ENCODE results near the gene MTRF1. TPM values are rescaled to one million over a fixed set of nuclear protein-coding genes. Genes with fewer than 3 reads are reported as not detected.

Gene MTRF1, protein sequence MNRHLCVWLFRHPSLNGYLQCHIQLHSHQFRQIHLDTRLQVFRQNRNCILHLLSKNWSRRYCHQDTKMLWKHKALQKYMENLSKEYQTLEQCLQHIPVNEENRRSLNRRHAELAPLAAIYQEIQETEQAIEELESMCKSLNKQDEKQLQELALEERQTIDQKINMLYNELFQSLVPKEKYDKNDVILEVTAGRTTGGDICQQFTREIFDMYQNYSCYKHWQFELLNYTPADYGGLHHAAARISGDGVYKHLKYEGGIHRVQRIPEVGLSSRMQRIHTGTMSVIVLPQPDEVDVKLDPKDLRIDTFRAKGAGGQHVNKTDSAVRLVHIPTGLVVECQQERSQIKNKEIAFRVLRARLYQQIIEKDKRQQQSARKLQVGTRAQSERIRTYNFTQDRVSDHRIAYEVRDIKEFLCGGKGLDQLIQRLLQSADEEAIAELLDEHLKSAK
- total RNA-seq (2014; rRNA removed; shearing (Covaris generic)), result 22.1 and 24.9 TPM in 2 replicates
- 25.3 and 31.3 TPM in 2 replicates for total RNA-seq (2022)
- Bru-seq, nascent RNA, result percentile 70 among the genes with signal in this experiment
- BruChase-seq, experiment 1, labeled RNA remaining after a 6-hour chase, result percentile 70 among the genes with signal in this experiment
- BruChase-seq, experiment 2, labeled RNA remaining after a 2-hour chase, result percentile 71 among the genes with signal in this experiment
- long read RNA-seq, partial matches to known transcripts, result 6 of 42 reads
- long read RNA-seq, other reads (novel, unspliced or antisense), result 30 of 42 reads

DNA sequence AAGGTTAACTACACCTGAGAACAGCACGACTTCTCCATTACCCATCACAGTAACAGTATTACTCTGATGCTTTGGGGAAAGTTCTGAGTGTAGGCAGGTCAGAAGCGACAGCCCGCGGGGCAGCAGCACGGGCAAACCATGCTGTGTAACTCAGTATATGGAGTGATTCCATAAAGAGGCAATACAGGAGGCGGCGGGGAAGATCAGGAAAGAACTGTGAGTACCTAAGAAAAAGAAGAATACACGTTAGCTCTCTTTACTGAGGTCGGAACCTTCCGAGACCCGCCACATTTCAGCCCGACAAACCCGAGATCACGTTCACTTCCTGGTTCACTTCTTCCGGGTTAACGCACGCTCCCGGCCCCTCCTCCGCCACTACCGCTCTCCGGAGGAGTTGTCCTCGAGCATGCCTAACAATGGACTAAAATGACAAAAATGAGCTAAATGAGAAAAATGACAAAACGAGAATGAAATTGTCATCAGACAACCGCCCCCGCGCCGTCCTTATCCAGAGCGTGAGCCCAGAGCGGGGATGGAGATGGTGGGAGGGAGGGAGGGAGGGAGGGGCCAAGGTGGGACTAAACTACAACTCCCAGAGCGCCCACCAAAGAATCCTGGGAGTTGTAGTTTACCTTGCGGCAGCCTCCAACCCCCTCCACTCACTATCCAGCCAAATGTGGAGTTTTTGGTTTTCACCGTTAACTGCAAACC is at the start of gene MTRF1:
TSS of gene MTRF1 (minus strand) at position 316 of the 711 bp plus-strand sequence. CDS start 2,669 bp downstream, outside the sequence.
- DNase-seq (ENCODE audit: low spot score), result peak; percentile 89
- intact Hi-C loops (cut with micrococcal nuclease; ENCODE audit: unreplicated experiment), result loop anchor here (1.0 to 5.0 kb wide), 2 partner anchors 48 to 131 kb away; partner anchors contain the start of genes KBTBD6 and NAA16
- Histone ChIP-seq H3K36me3 (ENCODE audit: insufficient read depth, low read length) (peaks cover 28% of the 10 kb centered on the region), H3K9me2 (ENCODE audit: insufficient read depth, low read length) (no peaks in the 10 kb centered on the region), H3K4me3 (ENCODE audit: low read depth, low read length, poor library complexity, severe bottlenecking) (peak within 1 kb of the TSS; percentile 80), H3K9me3 (ENCODE audit: low read length) (peaks cover 22% of the 10 kb centered on the region; the same call in 1 of the 2 replicates), H3K4me1 (ENCODE audit: insufficient read depth, low read length, poor library complexity, severe bottlenecking) (peaks cover 7% of the 10 kb centered on the region), H3K79me2 (ENCODE audit: insufficient read depth, low read depth, low read length) (peaks cover 10% of the 10 kb centered on the region; the same call in 1 of the 2 replicates), H3K4me2 (ENCODE audit: low read length) (peak within 1 kb of the TSS; percentile 80), H4K20me1 (ENCODE audit: insufficient read depth, low read length) (no peaks in the 10 kb centered on the region), H3K27ac (ENCODE audit: low read depth, low read length, poor library complexity, severe bottlenecking) (peak within 1 kb of the TSS; percentile 60), H2AFZ (ENCODE audit: low read length) (peak within 1 kb of the TSS; percentile 95)
- ChIA-PET POLR2A (interaction anchor here (0.6 to 2.6 kb wide), 9 partner anchors 9 to 157 kb away, joined by 3 to 12 read pairs (median 3); no protein-coding TSS in a partner anchor), CTCF (ENCODE audit: unreplicated experiment) (no interaction called here)
- TF ChIP-seq, protein P1, sequence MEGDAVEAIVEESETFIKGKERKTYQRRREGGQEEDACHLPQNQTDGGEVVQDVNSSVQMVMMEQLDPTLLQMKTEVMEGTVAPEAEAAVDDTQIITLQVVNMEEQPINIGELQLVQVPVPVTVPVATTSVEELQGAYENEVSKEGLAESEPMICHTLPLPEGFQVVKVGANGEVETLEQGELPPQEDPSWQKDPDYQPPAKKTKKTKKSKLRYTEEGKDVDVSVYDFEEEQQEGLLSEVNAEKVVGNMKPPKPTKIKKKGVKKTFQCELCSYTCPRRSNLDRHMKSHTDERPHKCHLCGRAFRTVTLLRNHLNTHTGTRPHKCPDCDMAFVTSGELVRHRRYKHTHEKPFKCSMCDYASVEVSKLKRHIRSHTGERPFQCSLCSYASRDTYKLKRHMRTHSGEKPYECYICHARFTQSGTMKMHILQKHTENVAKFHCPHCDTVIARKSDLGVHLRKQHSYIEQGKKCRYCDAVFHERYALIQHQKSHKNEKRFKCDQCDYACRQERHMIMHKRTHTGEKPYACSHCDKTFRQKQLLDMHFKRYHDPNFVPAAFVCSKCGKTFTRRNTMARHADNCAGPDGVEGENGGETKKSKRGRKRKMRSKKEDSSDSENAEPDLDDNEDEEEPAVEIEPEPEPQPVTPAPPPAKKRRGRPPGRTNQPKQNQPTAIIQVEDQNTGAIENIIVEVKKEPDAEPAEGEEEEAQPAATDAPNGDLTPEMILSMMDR (conservative IDR thresholded peaks at IDR 0.05; ENCODE audit: low read length), result no peak
- TF ChIP-seq EZH2phosphoT487 (IDR thresholded peaks at IDR 0.05; ENCODE audit: borderline replicate concordance, low read depth, low read length), result no peak
- no TSS peak for BruUV-seq (replicated peaks)

DNA sequence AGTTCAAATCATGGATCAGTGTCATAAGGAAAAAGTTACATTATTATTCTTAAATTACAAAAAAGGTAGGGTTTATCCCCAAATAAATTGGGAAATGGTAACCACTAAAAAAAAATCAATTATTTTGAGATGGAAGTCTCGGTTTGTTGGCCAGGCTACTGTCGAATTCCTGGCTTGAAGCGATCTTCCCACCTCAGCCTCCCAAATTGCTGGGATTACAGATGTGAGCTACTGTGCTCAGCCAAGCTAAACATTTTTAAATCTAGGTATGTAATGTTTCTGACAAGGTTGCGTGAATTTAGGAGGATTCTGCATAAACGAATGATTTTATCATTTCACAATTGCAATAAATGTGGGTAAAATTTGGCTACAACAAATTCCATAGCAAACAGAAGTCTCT is 49.7 kb upstream of the MTRF1 start:
- no TSS peak for BruUV-seq (replicated peaks)
- H2AFZ ChIP-seq (ENCODE audit: low read length), result no peak overlapping the region
- TF ChIP-seq EZH2phosphoT487 (IDR thresholded peaks at IDR 0.05; ENCODE audit: borderline replicate concordance, low read depth, low read length), result no peak
- TF ChIP-seq, protein P1 (conservative IDR thresholded peaks at IDR 0.05; ENCODE audit: low read length), result no peak
- peaks cover 44% of the 10 kb centered on the region for H4K20me1 ChIP-seq (ENCODE audit: insufficient read depth, low read length)
- peaks cover 69% of the 10 kb centered on the region for H3K79me2 ChIP-seq (ENCODE audit: insufficient read depth, low read depth, low read length)
- peaks cover 49% of the 10 kb centered on the region for H3K4me1 ChIP-seq (ENCODE audit: insufficient read depth, low read length, poor library complexity, severe bottlenecking)
- no peaks in the 10 kb centered on the region for H3K9me2 ChIP-seq (ENCODE audit: insufficient read depth, low read length)
- H3K27ac ChIP-seq (ENCODE audit: low read depth, low read length, poor library complexity, severe bottlenecking), result peak overlapping the region; percentile 74
- ChIA-PET POLR2A (interaction anchor here (0.6 to 1.5 kb wide), 4 partner anchors 8 to 55 kb away, joined by 3 to 6 read pairs (median 3); no protein-coding TSS in a partner anchor), CTCF (ENCODE audit: unreplicated experiment) (no interaction called here)
- intact Hi-C loops (cut with micrococcal nuclease; ENCODE audit: unreplicated experiment), result loop anchor here (1.0 to 10.0 kb wide), 4 partner anchors 146 to 338 kb away; partner anchors contain the start of genes KBTBD6 and WBP4
- DNase-seq (ENCODE audit: low spot score), result no peak
- H3K4me2 ChIP-seq (ENCODE audit: low read length), result peak overlapping the region; percentile 89
- peak overlapping the region; percentile 79 for H3K4me3 ChIP-seq (ENCODE audit: low read depth, low read length, poor library complexity, severe bottlenecking)
- H3K36me3 ChIP-seq (ENCODE audit: insufficient read depth, low read length), result peaks cover 18% of the 10 kb centered on the region
- H3K9me3 ChIP-seq (ENCODE audit: low read length), result no peaks in the 10 kb centered on the region
